Activated effector memory CD4-positive, alpha-beta T cell treated with Interleukin-2 at 50 U/mL for 16 hours (primary cell): ENCODE results near the gene RHBDD2.
"Not testable (repeated sequence)": the region's sequence is repeated elsewhere in the genome, so short reads cannot be mapped to it uniquely, and the experiment has no call there.

Experiments
- DNase-seq: peaks from one replicate; pipeline ENCODE4 v3.0.0-alpha.2; 2020

The RHBDD2 gene

GRCh38 chr7:75889223-75889825 lies 10.5 kb downstream of the RHBDD2 start:
- no peak for DNase-seq

DNA sequence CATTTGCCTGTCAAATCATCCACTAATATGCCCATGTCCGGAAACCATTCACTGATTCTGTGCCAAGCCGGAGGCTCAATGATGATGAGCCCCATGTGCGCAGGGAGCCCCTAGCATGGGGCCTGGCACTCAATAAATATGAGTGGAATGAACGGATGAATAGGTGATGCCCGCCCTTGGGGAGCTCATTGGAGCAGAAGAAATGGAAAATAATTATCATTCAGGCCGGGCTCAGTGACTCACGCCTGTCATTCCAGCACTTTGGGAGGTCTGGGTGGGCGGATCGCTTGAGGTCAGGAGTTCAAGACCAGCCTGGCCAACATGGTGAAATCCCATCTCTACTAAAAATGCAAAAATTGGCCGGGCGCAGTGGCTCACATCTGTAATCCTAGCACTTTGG lies 11.0 kb downstream of the RHBDD2 start:
- no peak for DNase-seq

DNA sequence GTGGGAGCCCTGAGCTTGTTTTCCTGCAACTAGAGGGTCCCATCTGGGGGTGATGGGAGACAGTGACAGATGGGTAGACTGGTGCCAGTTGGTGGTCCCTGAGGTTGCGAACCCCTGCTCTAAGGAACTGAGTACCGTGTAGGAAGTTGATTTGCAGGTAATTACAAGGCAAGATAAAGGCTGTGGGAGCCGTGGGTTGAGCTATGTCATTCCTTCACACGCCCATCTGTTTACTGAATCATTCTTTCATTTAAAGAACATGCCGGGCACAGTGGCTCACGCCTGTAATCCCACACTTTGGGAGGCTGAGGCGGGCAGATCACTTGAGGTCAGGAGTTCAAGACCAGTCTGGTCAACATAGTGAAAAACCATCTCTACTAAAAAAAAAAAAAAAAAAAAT lies 12.4 kb downstream of the RHBDD2 start:
- DNase-seq = not testable (repeated sequence)

DNA sequence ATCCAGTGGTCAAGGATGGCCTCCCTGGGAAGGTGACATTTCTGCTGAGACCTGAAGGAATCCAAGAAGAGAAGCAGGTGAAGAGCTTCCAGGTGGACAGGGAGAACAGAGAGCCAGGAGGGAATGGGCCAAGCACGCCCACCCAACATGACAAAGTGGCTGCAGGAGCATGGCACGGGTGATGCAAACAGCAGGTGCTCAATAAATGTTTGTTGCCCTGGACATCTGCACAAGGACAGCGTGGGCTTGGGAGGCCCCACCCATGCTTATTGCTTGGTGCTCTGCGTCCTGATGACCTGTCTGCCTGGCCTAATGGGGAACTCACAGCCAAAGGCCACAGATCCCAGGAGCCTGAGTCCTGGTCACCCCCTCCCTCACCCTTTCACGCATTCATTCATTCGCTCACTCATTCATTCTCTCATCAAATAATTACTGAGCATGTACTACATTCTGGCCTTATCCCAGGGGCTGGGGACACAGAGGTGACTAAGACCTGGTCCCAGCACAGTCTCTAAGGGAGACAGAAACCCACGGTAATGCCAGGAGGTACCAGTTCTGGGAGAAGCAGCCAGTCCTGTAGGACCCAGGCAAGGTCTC lies 13.1 kb downstream of the RHBDD2 start:
- no peak for DNase-seq

DNA sequence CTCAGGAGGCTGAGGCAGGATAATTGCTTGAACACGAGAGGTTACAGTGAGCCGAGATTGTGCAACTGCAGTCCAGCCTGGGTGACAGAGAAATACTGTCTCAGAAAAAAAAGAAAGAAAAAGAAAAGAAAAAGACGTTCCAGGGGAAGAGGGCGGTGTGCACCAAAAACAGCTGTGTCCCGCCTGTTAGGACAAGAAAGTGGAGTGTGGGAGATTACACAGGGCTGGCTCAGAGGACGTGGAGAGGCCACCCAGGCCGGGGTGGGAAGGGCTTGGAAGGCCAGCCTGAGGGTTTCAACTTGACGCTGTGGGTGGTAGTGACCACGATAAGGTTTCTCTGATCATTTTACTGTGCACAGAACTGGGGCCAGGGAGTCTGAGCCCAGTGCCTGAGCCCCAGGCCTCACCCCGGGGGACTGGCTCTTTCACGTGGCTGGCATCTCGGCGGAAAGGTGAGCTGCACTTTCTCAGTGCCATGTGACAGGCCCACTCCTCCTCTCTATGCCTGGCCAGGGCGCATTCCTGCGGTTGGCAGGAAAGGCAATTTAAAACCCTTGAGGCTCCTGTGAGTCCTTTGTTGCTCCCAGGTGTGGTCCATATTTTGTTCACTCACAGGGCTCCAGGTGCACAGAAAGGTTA lies 13.9 kb downstream of the RHBDD2 start:
- DNase-seq = no peak

DNA sequence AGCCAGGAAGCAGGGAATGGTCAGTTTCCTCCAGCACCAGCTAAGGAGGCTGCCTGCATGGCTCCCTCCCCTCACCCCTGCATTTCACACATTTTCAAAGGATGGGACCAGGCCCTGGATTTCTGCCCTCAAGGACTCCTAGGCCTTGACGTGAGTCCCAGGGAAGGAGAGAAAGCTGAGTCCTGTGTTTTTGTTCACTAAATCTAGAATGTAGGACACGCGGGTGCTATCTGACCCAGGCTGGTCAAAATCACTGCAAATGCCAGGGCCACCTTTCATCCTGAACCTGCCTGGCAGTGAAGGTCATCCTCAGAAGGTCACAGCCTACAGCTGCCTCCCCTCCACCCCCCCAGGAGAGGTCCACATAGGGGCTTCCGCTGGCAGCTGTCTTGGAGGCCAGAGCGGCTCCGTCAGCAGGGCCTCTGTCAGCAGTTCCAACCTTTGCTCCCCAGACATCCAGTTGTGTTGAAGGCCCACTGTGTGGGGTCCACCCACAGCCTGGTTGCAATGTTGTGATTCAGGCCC lies 18.0 kb downstream of the RHBDD2 start:
- DNase-seq = no peak

GRCh38 chr7:75900617-75901315 lies 21.9 kb downstream of the RHBDD2 start:
- no peak for DNase-seq

GRCh38 chr7:75905785-75906604 lies 27.2 kb downstream of the RHBDD2 start:
- no peak for DNase-seq

GRCh38 chr7:75906991-75907667 lies 28.3 kb downstream of the RHBDD2 start:
- no peak for DNase-seq

- not testable (repeated sequence) for DNase-seq
Measured at GRCh38 chr7:75907668-75908039, 28.8 kb downstream of the RHBDD2 start.

GRCh38 chr7:75909521-75910132 lies 30.8 kb downstream of the RHBDD2 start:
- no peak for DNase-seq

DNA sequence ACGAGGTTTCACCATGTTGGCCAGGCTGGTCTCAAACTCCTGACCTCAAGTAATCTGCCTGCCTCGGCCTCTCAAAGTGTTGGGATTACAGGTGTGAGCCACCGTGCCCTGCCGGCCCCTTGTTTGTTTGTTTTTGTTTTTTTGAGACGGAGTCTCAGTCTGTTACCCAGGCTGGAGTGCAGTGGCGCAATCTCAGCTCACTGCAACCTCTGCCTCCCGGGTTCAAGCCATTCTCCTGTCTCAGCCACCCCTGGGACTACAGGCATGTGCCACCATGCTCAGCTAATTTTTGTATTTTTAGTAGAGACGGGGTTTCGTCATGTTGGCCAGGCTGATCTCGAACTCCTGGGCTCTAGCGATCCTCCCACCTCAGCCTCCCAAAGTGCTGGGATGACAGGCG lies 32.4 kb downstream of the RHBDD2 start:
- DNase-seq = not testable (repeated sequence)

DNA sequence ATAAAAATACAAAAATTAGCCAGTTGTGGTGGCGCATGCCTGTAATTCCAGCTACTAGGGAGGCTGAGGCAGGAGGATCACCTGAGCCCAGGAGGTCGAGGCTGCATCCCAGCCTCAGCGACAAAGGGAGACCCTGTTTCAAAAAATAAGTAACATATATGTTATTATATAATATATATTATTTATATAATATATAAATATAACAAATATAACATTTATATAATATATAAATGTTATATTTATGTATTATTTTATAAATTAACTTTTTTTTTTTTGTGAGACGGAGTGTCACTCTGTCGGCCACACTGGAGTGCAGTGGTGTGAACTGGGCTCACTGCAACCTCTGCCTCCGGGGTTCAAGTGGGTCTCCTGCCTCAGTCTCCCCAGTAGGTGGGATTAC lies 34.6 kb downstream of the RHBDD2 start:
- no peak for DNase-seq

DNA sequence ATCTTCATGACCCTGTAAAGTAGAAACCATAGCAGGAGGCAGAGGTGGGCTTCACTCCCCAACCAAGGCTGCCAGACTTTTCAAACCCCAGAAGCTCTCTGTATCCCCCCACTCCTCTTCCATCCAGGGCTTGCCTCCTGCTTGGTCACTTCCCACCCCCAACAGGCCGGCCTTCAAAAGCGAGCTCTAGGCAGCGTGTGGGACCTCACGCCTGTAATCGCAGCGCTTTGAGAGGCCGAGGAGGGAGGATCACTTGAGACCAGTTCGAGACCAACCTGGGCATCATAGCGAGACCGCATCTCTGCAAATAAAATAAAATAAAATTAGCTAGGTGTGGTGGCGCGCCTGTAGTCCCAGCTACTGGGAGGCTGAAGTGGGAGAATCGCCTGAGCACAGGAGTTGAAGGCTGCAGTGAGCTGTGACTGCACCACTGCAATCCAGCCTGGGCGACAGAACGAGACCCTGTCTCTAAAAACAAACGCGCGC lies 35.4 kb downstream of the RHBDD2 start:
- DNase-seq = no peak

DNA sequence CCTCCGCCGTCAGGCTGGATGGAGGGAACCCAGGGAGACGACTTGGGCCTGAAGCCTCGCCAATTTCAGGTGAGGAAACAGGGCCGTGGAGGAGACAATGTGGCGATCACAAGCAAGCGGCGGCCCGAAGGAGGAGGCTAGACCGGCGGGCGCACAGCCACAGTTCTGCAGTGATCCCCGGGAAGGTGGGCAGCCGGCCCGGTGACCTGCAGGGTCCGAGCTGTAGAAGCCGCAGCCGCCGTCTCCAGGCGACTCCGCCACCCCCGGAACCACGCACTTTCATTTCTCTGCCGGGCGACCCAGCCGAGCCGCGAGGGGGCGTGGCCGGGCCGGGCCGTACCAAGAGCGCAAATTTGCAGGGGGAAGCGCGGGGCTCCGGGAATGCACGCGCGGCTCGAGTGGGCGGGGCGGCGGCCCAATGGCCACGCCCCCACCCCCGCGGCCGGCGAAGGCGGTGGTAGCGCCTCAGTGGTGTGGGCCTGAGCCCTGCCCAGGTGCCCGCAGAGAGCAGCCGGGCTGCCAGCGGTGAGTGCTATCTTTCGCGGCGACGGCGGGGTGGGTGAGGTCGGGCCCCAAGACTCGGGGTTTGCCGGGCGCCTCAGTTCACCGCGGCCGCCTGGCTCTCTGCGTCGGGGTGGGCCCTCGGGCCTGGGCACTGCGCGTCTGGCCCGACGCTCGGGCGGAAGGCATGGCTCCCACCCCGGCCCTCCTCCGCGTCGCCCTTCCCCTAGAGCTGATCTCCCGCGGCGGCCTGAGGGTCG lies 36.0 kb downstream of the RHBDD2 start, which contains the start of gene POR:
POR (plus strand) TSS at position 501 of the 761 bp plus-strand sequence. CDS start 38,847 bp downstream, outside the sequence.
- peak; percentile 98 for DNase-seq

DNA sequence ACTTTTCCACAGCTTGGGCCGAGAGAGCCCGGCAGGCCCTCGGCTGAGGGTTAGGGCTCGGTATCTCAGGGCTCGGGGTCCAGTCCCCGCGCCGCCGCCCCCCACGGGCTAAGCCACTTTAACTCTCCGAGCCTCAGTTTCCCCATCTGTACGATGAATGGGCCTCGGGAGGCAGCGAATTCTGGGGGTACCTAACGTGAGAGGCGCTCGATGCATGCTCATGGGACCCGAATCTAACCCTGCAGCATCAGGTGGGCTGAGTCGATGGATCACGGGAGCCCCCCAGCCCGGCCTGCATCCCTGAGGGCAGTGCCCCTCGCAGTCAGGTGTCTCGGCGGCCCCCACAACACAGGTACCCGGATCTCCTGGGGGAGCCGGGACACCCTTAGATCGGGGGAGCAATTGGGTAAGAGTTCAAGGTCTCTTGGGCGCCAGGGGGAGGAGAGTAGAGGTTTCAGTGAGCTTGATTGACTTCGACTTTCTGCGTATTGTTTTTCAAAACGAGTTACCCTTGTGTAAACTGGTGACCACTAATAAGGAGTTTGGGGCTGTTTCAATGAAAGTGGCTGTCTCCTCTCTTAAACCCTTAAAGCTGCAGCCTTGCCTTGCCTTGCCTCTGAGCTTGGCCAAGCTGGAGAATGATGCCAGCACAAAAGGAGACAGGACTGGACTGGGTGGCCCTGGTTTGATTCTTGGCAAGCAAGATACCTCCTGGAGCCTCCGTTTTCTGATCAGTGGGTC lies 36.8 kb downstream of the RHBDD2 start:
- peak; percentile 5 for DNase-seq

DNA sequence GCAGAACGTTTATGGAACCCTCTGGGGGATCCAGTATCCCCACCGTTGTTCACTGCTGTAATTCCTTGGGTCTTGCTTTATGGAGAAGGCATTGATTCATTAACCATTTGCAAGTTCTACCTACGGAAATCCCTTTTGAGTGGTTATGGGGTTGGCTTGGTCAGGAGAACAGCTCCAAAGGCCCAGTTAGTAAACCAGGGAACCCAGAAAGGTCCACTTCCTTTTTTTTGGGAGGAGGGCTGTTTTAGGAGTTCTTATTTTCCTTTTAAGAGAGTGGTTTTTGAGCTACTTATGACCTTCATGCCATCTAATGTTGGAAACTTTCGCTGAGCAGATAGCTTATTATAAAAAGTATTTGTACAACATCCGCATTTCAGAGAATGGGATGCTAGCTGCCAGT lies 37.4 kb downstream of the RHBDD2 start:
- DNase-seq = no peak

DNA sequence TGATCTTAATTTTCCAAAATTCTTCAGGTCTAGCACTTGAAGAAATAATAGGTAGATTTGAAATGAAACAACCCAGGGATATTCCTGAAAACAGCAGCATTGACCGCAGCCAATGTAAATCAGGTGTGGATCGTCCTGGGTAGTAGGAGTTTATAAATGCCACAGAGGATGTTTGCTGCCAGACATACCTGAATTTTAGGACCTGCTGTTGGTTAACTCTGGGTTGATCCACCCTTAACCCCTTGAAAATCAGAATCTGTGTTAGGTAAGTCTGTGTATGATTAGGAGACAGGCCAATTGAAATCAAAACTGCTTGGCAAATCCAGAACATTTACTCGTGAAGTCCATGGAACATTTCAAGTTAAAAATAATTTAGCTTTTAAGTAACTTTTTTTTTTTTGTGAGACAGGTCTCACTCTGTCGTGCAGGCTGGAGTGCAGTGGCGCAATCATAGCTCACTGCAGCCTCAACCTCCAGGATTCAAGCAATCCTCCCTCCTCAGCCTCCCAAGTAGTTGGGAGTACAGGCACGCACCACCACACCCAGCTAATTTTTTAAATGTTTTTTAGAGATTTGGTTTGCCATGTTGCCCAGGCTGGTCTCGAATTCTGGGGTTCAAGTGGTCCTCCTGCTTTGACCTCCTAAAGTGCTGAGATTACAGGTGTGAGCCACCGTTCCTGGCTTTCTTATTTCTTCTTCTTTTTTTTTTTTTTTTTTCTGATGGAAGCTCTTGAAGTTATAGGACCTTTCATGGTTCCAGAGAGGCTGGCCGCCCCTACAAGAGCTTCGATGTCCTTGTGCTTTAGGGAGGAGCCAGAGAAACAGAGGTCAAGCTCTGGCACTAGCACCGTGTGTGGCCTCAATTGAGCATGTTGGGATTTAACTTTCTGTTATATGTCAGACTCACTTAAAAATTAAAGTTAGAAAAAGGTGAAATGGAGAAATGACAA lies 38.1 kb downstream of the RHBDD2 start:
- DNase-seq = no peak
